HG03439 (cell line): ENCODE measurements around the gene DYNC1H1.

ENCODE experiments used
- ATAC-seq: cut with Tn5 transposase; IDR thresholded peaks from one replicate; pipeline ENCODE4 v1.9.1; 2021; ENCODE audit warnings: mild to moderate bottlenecking, moderate library complexity; ENCODE audit not compliant: unreplicated experiment

Gene DYNC1H1

DNA sequence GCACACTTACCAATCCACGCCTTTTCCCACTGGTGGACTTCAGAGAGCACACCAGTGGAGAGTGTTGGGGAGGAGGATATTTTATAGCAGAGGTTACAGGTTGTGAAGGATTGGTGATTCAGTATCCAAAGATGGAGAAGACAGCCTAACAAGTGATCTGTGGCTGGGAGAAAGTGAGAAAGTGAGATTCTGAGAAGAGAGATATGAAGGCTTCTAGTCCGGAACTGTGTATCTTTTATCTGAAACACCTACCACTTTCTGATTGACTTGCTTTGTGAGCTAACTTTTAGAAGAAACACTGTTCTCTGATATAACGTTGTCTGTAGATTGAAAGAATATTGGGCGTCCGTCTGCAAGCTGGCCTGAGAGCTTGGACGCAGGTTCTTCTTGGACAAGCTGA, 24.0 kb downstream of the DYNC1H1 start:
- ATAC-seq, result no peak

DNA sequence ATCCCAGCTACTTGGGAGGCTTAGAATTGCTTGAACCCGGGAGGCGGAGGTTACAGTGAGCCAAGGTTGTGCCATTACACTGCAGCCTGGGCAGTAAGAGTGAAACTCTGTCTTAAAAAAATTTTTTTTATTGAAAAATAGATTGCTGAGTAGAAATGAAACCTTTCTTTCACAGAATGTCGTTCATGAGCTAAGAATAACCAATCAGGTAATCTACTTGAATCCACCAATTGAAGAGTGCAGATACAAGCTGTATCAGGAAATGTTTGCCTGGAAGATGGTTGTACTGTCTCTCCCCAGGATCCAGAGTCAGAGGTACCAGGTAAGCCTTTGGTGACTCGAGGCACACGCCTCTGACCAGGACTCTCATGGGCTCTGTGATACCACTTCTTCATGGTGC, 27.0 kb downstream of the DYNC1H1 start:
- ATAC-seq, result no peak

DNA sequence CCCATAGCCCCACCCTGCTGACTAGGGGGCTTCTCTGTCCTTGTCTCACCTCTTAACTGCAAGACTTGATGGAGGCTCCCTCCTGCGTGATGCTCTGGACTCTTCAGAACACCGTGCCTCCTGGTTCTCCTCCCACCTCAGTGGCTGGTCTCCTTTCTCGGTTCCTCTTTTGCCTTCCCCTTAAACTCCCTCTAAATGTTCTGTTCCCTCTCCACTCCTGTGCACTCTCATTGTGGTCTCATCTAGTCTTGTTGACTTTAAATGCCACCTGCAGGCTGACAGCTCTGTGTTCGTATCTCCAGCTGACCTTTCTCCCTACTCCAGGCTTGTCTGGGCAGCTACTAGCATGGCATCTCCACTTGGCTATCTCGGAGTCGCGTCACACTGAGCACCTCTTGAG, 28.3 kb downstream of the DYNC1H1 start:
- peak; percentile 77 for ATAC-seq

DNA sequence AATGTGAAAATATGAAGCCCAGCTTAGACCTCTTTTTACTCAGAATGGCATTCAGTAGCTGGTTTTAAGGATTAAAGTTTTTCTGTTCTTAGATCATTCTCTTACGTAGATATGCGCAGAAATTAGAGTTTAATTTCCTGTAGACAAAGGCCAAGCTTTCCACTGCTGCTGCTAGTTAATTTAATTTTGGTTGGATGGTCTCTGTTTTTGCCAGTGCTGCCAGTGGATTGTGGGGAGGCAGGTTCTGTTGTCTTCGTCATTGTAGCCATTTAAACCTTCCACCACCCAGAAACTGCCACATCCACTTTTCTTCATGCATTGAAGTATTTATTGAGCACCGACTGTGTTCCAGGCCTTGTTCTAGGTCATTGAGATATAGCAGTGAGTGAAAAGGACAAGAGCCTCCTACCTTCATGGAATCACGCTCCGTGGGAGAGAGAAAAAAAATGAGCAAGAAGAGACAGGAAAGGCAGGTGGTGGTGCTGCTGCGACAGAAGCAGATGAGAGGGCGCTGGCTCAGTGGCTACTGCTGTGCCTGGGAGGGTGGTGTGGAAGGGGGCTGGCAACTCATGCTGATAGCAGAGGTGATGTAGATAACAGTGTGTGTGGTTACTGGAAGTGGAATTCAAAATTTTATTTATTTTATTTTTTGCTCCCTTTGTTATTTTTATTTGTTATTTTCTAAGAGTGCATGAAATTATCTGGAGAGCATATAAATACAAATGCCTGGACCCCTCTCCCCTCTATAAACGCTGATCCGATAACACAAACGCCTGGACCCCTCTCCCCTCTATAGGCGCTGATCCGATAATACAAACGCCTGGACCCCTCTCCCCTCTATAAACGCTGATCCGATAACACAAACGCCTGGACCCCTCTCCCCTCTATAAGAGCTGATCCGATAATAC, 33.3 kb downstream of the DYNC1H1 start:
- ATAC-seq, result no peak

DNA sequence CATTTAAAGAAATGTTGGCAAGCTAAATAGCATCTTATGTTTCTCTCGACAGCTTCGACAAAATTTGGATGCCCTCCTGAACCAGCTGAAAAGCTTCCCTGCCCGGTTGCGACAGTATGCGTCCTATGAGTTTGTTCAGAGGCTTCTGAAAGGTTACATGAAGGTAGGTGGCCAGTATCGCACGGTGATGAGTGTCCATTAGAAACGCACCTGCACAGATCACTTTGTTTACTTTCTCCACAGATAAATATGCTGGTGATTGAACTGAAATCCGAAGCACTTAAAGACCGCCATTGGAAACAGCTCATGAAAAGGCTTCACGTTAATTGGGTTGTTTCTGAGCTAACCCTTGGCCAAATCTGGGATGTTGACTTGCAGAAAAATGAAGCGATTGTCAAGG, 36.5 kb downstream of the DYNC1H1 start:
- no peak for ATAC-seq

DNA sequence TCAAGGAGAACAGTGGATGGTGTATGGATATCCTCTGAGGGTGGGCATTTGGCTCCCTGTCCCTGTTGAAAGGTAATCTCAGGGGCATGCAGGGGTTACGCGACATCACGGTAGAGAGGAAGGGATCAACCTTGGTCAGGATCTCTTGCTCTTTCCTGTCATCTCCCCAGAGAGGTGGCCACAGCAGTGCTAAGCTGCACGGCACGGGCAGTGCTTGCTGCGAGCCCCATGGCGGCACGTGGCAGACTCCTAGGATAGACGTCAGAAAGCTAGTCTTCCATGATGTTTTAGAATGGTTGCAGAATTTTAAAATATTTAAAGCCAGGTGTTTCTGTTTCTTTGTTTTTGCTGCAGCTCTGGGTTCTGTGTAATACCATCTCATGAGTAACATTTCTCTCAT, 41.0 kb downstream of the DYNC1H1 start:
- no peak for ATAC-seq

DNA sequence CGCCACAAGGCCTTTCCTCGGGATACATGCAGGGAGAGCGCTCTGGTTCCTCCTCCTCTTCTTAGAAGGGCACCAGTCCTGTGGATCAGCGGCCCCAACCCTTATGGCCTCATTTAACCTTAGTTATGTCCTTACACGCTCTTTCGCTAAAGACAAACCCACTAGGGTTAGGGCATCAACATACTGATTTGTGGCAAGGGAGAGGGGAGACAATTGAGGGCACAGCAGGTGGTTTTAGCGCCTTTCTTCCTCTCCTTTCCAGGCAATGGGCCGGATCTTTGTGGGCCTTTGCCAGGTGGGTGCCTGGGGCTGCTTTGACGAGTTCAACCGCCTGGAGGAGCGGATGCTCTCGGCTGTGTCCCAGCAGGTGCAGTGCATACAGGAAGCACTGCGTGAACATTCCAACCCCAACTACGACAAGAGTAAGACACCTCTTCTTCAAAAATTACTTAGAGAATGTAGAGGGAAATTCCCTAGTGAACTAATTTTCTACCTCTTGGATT, 43.6 kb downstream of the DYNC1H1 start:
- no peak for ATAC-seq

DNA sequence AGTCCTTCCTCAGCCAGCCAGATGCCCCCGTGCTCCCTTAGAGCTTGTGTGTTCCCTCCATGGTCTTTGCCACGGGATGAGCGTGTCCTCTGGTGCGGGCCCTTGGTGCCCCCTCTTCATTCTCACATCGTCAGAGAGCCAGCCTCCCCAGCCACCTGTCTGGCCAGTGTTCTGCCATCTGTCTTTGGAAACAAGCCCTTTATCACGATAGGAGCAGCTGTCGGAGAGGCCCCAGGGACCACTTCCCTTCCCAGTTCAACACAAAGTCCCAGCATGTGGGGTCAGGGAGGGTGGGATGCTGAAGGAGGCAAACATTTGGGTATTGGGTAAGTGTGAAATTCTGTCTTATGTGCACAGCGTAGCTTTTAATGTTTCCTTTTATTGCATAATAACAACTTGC, 44.5 kb downstream of the DYNC1H1 start:
- no peak for ATAC-seq

DNA sequence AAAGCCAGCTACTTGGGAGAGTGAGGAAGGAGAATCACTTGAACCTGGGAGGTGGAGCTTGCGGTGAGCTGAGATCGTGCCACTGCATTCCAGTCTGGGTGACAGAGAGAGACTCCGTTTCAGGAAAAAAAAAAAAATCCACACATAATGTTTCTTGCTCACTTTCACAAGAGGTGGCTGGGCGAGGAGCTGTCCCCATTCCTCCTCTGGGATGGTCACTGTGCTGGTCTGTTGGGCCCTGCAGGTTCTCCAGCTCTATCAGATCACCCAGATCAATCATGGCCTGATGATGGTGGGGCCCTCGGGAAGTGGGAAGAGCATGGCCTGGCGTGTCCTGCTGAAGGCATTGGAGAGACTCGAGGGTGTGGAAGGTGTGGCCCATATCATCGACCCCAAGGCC, 47.3 kb downstream of the DYNC1H1 start:
- no peak for ATAC-seq

DNA sequence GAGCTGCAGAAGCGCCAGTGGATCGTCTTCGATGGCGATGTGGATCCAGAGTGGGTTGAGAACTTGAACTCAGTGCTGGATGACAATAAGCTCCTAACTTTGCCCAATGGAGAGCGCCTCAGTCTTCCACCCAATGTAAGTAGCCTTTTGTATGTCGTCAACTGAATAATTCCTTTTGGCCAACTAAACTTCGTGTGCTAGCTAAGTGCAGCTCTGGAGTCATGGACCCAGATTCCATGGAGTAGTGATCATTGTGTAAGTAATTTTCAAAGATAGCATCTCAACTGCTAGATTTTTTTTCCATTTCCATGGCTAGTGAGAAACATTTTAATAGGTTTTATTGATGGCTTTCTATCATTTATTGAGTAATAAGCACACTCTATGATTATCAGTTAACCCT, 48.0 kb downstream of the DYNC1H1 start:
- no peak for ATAC-seq

DNA sequence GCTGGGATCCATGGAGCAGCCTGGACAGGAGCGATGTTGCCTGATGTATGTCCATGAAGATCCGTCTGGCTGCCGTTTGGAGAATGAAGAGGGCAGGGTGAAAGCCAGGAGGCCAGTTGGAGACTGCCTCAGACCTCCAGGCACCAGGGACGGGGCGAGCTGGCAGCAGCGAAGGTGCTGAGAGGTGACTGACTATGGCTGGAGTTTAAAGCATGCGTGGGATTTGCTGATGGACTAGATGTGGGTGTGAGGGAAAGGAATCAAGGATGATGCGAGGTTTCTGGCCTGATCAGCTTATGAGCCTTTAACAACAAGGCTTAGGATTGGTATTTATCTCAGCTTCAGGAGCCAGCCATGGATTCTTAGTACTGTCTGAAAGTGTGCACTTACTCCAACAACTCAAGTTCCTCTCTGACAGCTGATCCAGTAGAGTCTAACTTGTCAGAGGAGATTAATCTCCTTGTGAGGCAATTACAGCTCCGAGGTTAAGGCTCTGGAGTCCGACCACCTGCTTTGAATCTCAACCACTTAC, 49.4 kb downstream of the DYNC1H1 start:
- no peak for ATAC-seq

DNA sequence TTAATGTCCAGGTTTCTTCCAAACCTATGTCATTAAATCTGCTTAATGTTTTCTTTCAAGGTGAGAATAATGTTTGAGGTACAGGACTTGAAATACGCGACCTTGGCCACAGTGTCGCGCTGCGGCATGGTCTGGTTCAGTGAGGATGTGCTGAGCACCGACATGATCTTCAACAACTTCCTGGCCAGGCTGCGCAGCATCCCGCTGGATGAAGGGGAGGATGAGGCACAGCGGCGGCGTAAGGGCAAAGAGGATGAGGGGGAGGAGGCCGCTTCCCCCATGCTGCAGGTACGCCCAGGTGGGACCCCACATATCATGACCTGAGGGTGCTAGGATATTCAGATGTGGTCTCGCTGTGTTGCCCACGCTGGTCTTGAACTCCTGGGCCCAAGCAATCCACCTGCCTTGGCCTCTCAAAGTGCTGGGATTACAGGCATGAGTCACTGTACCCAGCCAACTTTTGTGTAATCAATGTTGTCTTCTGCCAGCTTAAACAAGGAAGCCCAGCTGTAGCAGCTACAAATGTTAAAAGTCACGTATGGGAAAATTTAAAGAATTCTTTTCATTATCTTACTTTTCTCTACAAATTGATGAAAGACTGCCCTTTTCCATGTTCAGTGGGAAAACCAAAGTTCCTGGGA, 50.8 kb downstream of the DYNC1H1 start:
- no peak for ATAC-seq

DNA sequence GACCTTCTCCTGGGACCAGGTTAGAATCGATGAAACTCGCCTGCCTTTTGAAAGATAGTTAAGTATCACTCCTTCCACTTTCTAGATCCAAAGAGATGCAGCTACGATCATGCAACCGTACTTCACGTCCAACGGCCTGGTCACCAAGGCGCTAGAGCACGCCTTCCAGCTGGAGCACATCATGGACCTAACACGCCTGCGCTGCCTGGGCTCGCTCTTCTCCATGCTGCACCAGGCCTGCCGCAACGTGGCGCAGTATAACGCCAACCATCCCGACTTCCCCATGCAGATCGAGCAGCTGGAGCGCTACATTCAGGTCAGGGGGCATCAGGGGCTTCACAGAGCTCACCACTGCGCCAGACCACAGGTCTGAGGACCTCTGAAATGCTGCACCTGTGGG, 51.4 kb downstream of the DYNC1H1 start:
- ATAC-seq, result no peak

DNA sequence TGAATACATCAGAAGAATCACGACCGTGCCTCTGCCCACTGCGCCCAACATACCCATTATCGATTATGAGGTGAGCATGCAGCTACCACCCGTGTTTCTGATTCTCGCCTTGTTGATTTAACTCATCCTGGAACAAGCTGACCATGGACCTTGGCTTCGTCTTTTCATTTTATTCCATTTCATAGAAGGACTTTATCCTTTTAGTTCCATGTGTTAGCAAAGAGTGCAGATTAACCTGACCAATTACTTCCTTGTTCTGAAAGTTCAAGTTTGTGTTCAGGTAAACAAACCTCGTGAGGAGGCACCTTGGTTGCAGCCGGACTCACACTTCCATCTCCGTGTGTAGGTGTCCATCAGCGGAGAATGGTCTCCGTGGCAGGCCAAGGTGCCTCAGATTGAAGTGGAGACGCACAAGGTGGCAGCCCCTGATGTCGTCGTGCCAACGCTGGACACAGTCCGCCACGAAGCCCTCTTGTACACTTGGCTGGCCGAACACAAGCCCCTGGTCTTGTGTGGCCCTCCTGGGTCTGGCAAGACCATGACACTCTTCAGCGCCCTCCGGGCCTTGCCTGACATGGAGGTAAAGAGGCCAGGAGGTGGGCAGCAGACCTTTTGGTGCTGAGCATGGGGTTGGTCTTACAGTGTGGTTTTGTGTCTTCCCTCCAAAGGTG, 52.2 kb downstream of the DYNC1H1 start:
- no peak for ATAC-seq

DNA sequence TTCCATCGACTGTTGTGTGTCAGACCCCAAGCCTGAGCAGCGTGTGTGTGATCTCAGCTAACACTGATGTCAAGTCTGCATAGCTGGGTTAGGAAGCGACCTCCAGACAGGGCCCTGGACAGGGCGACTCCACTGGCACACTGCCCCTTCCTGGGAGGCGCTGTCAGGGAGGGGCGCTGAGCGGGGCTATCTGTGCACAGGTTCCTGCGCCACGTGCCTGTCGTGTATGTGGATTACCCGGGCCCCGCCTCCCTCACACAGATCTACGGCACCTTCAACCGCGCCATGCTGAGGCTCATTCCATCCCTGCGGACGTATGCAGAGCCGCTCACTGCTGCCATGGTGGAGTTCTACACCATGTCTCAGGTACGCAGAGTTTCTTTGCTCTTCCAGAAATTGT, 53.9 kb downstream of the DYNC1H1 start:
- ATAC-seq, result no peak

DNA sequence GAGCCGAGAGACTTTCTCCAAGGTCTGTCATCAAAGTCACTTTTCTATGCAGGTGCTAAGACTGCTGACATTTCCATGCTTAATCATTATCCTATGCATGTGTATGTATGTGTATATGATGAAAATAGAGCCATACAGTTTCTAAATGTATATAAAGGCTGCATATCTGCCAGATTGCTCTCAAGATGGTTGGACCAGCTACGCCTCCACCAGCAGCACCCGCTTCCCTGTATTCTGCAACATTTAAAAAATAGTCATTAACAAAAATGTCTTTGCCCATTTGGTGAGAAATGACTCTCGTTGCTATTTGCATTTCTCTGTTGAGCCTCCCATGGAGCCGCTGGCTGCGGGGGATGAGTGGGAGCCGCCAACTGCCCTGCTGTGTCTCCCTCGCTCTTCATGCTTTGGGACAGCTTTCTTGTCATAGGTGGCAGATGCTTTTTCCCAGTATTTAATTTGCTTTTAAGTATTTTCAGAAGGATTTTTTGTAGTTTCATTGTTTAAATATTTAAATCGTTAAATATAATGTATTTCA, 54.7 kb downstream of the DYNC1H1 start:
- ATAC-seq, result no peak

DNA sequence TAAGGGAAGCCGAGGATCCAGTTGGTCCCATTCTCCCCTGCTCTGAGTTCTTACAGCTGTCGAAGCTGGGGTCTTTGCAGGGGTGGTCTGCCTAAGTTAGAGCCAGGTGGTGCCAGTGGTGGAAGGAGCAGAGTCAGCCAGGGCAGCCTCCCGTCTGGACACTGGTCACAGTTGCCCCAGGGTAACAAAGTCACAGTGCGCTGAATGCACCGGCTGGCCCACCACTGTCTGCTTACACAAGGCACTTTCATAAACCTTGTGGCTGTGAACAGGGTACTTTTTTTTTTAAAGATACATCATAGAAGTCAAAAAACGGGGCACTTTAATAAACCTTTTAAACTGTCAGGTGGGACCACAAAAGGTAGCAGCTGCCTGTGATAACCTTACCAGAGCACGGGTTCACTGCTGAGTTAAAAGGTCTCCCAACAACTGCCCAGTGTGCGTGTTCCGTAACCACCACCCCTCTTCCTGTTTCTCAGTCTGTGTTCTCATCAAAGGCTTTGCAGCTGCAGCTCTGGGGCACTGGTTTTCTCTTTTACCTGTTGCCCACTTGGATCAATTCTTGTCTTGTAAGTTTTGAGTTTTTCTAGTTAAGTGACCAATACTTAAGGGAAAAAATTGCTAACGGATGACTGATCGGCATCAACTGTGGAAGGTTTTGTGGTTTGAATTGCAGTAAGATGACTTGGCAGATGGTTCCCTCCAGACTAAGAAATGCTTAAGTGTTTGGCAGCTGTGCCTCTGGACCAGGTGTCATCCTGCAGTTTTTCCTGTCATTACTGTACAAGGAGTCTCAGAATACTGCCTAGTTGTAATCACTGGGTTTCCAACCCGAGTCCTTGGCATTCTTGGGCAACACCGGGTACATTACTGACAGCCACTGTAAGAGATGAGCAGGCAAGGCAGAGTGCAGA, 55.9 kb downstream of the DYNC1H1 start:
- no peak for ATAC-seq

DNA sequence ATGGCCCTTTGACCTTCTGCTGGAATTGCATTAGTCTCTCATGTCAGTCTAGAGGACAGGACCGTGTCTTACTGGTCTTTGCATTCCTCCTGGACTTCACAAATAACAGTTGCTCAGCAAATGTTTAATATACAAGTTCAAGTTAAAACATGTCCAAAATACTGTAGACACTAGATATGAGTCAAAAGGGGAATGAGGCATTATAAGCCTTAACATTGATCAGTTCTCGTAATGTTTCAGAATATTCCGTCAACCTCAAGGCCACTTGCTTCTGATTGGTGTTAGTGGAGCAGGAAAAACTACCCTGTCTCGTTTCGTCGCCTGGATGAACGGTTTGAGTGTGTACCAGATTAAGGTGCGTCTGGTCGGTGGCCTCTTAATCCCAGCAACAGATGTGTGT, 62.6 kb downstream of the DYNC1H1 start:
- no peak for ATAC-seq

DNA sequence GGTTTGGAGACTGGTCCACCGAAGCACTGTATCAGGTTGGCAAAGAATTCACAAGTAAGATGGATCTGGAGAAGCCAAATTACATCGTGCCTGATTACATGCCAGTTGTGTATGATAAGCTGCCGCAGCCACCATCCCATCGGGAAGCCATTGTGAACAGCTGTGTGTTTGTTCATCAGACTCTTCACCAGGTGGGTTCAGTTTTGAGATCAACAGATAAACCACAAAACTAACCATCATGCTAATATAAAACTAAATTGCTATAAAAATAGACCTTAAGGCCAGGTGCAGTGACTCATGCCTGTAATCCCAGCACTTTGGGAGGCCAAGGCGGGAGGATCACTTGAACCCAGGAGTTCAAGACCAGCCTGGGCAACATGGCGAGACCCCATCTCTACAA, 63.6 kb downstream of the DYNC1H1 start:
- ATAC-seq, result no peak

DNA sequence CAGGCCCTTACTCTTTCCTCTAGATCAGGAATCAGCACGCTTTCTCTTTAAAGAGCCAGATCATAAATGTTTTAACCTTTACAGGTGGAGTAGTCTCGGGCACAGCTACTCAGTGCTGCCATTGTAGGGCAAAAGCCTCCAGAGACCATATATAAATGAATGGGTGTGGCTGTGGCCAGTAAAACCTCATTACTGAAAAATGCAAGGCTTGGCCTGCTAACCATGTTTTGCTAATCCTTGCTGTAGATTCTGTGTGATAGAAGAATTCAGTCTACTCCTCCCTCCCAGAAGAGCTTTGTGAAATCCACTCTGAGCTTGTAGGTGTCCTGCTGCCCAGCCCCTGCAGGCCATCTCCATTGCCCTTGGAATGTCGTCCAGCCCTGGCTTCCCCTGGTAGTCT, 64.4 kb downstream of the DYNC1H1 start:
- no peak for ATAC-seq
